H9 (cell line): ENCODE measurements around the gene RCAN2. TPM values are rescaled to one million over a fixed set of nuclear protein-coding genes. Genes with fewer than 3 reads are reported as not detected.

Experiments used
- DNase-seq: peaks from one replicate; pipeline ENCODE4 v3.0.0-alpha.2; 2017
- H2AFZ ChIP-seq: one replicate; pipeline ENCODE4 v1.6.1; 2013; ENCODE audit warnings: mild to moderate bottlenecking, low read length, control low read depth, moderate library complexity
- H2AK5ac ChIP-seq: 2 replicates; pipeline ENCODE4 v1.6.1; 2013; ENCODE audit warnings: low read length, control low read depth, mixed read lengths; ENCODE audit not compliant: insufficient read length
- H2BK120ac ChIP-seq: one replicate; pipeline ENCODE4 v1.6.1; 2013; ENCODE audit warnings: low read depth, mild to moderate bottlenecking, low read length, control low read depth, inconsistent platforms; ENCODE audit not compliant: poor library complexity, severe bottlenecking
- H2BK12ac ChIP-seq: 2 replicates; pipeline ENCODE4 v1.6.1; 2013; ENCODE audit warnings: low read length, control low read depth, mixed read lengths, low read depth; ENCODE audit not compliant: insufficient read length
- H2BK15ac ChIP-seq: 2 replicates; pipeline ENCODE4 v1.6.1; 2013; ENCODE audit warnings: low read depth, low read length, control low read depth
- H2BK20ac ChIP-seq: one replicate; pipeline ENCODE4 v1.6.1; 2013; ENCODE audit warnings: low read depth, mild to moderate bottlenecking, low read length, control low read depth, inconsistent platforms; ENCODE audit not compliant: poor library complexity, severe bottlenecking
- H2BK5ac ChIP-seq: 2 replicates; pipeline ENCODE4 v1.6.1; 2013; ENCODE audit warnings: low read length, control low read depth, mixed read lengths; ENCODE audit not compliant: insufficient read length
- H3K14ac ChIP-seq: 2 replicates; pipeline ENCODE4 v1.6.1; 2013; ENCODE audit warnings: low read length, control low read depth; ENCODE audit not compliant: insufficient read depth
- H3K18ac ChIP-seq: 2 replicates; pipeline ENCODE4 v1.6.1; 2013; ENCODE audit warnings: low read depth, mild to moderate bottlenecking, mixed read lengths, low read length, control low read depth; ENCODE audit not compliant: insufficient read length
- H3K23ac ChIP-seq: 2 replicates; pipeline ENCODE4 v1.6.1; 2013; ENCODE audit warnings: low read length, control low read depth, mixed read lengths, low read depth; ENCODE audit not compliant: insufficient read length
- H3K23me2 ChIP-seq: 2 replicates; pipeline ENCODE4 v1.6.1; 2013; ENCODE audit warnings: low read depth, mild to moderate bottlenecking, mixed read lengths, low read length, control low read depth; ENCODE audit not compliant: insufficient read length, poor library complexity, severe bottlenecking
- H3K27ac ChIP-seq: 2 replicates; pipeline ENCODE4 v1.5.1; 2013; ENCODE audit warnings: low read length, control low read depth, mixed read lengths, low read depth; ENCODE audit not compliant: insufficient read length
- H3K27me3 ChIP-seq: 2 replicates; pipeline ENCODE4 v1.6.1; 2013; ENCODE audit warnings: low read length, control low read depth, inconsistent platforms; ENCODE audit not compliant: insufficient read depth
- H3K4ac ChIP-seq: 2 replicates; pipeline ENCODE4 v1.6.1; 2013; ENCODE audit warnings: low read depth, mild to moderate bottlenecking, control low read depth, inconsistent platforms, low read length, moderate library complexity
- H3K4me1 ChIP-seq: 2 replicates; pipeline ENCODE4 v1.6.1; 2013; ENCODE audit warnings: low read length, control low read depth, inconsistent platforms; ENCODE audit not compliant: insufficient read depth
- H3K4me2 ChIP-seq: 2 replicates; pipeline ENCODE4 v1.6.1; 2013; ENCODE audit warnings: low read length, control low read depth, mixed read lengths; ENCODE audit not compliant: insufficient read length, insufficient read depth
- H3K56ac ChIP-seq: 2 replicates; pipeline ENCODE4 v1.6.1; 2013; ENCODE audit warnings: low read depth, mild to moderate bottlenecking, mixed read lengths, low read length, control low read depth; ENCODE audit not compliant: insufficient read length
- H3K79me1 ChIP-seq: 2 replicates; pipeline ENCODE4 v1.6.1; 2013; ENCODE audit warnings: low read depth, mild to moderate bottlenecking, moderate library complexity, low read length, control low read depth, inconsistent platforms; ENCODE audit not compliant: insufficient read depth, poor library complexity, severe bottlenecking
- H3K79me2 ChIP-seq: 2 replicates; pipeline ENCODE4 v1.6.1; 2013; ENCODE audit warnings: low read length, control low read depth, inconsistent platforms; ENCODE audit not compliant: insufficient read depth
- H3K9ac ChIP-seq: 2 replicates; pipeline ENCODE4 v1.6.1; 2013; ENCODE audit warnings: low read length, control low read depth, mixed read lengths; ENCODE audit not compliant: insufficient read length; ENCODE audit errors: extremely low read depth
- H3K9me3 ChIP-seq: one replicate; pipeline ENCODE4 v1.6.1; 2013; ENCODE audit warnings: low read depth, low read length, inconsistent platforms; ENCODE audit not compliant: control insufficient read depth
- H3T11ph ChIP-seq: one replicate; pipeline ENCODE4 v1.6.1; 2013; ENCODE audit warnings: mild to moderate bottlenecking, low read length, control low read depth, inconsistent platforms
- H4K20me1 ChIP-seq: one replicate; pipeline ENCODE4 v1.6.1; 2013; ENCODE audit not compliant: control insufficient read depth, insufficient read length, insufficient read depth
- H4K5ac ChIP-seq: 2 replicates; pipeline ENCODE4 v1.6.1; 2013; ENCODE audit warnings: low read depth, mild to moderate bottlenecking, mixed read lengths, low read length, control low read depth; ENCODE audit not compliant: insufficient read length
- H4K8ac ChIP-seq: replicated peaks from 2 replicates; pipeline ENCODE4 v1.6.1; 2013; ENCODE audit warnings: low read length, control low read depth, mixed read lengths, low read depth; ENCODE audit not compliant: insufficient read length
- H4K91ac ChIP-seq: 2 replicates; pipeline ENCODE4 v1.6.1; 2013; ENCODE audit warnings: low read depth, mild to moderate bottlenecking, moderate library complexity, mixed read lengths, low read length, control low read depth; ENCODE audit not compliant: insufficient read length
- H3K27ac Mint-ChIP-seq, 3 experiments: 2 replicates in 2 of 3; 3 replicates in 1 of 3; pipeline ENCODE4 v1.8.0; 2020 to 2021; ENCODE audit warnings: mixed read lengths in 3 of 3, mild to moderate bottlenecking in 1 of 3, moderate library complexity in 1 of 3
- H3K27me3 Mint-ChIP-seq: 2 replicates; pipeline ENCODE4 v1.8.0; 2021; ENCODE audit warnings: low read depth, mild to moderate bottlenecking, moderate library complexity, mixed read lengths
- H3K36me3 Mint-ChIP-seq, 3 experiments: 2 replicates in 2 of 3; 3 replicates in 1 of 3; pipeline ENCODE4 v1.8.0; 2020 to 2021; ENCODE audit warnings: low read depth in 3 of 3, mixed read lengths in 3 of 3; ENCODE audit not compliant: insufficient read depth in 1 of 3
- H3K4me1 Mint-ChIP-seq, 2 experiments: 2 replicates each; pipeline ENCODE4 v1.8.0; 2020; ENCODE audit warnings: mixed read lengths in 2 of 2
- H3K4me3 Mint-ChIP-seq, 2 experiments: 2 replicates in 1 of 2; 3 replicates in 1 of 2; pipeline ENCODE4 v1.8.0; 2020 to 2021; ENCODE audit warnings: mild to moderate bottlenecking in 2 of 2, mixed read lengths in 2 of 2, moderate library complexity in 1 of 2
- H3K9me3 Mint-ChIP-seq, 2 experiments: 2 replicates in 1 of 2; 3 replicates in 1 of 2; pipeline ENCODE4 v1.8.0; 2020; ENCODE audit warnings: mild to moderate bottlenecking in 2 of 2, mixed read lengths in 2 of 2, moderate library complexity in 1 of 2
- CTCF ChIP-seq: fragments of 200-600 bp; sonication (generic); conservative IDR thresholded peaks from 3 replicates; pipeline ENCODE4 v1.8.0; 2021; ENCODE audit warnings: antibody characterized with exemption, mild to moderate bottlenecking
- WGBS: extraction: QIAGEN DNeasy Blood & Tissue Kit; methylation state at CpG from one replicate; pipeline ENCODE4 v1.1.7; 2013; ENCODE audit warnings: missing lambda C conversion rate, low lambda C conversion rate, mixed read lengths; ENCODE audit not compliant: insufficient read length; ENCODE audit errors: extremely low coverage; 5-methylcytosine and 5-hydroxymethylcytosine counted together
- total RNA-seq: library from RNA; stranded (reverse); gene quantifications from 2 replicates; pipeline ENCODE4 v1.2.1, GENCODE V29; 2021

Gene RCAN2
- total RNA-seq, 1 experiment from 2014 or later, result 3.0 TPM

DNA sequence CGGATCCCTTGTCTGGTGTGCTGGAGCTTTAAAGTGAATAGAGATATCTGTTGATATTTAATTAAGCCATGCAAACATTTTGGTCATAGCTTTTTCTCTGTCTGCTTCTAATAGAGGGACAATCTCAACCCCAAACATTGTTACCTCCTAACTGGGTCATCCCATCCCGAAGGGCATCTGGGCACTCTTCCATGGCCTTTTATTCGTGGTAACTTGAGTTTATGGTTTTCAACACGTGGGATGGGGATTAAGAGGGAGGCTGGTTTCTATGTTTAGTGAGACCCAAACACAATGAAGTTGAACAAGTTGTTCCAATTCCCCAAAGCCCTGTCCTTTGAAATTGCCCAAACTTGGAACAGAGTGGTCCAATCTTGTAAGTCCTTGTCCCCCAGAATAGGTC, 319.1 kb downstream of the RCAN2 start:
- H4K8ac ChIP-seq, result no peak overlapping the region
- H2BK5ac ChIP-seq, result no peak overlapping the region
- H4K5ac ChIP-seq, result no peak overlapping the region
- H2BK15ac ChIP-seq, result no peak overlapping the region
- H3K27me3 Mint-ChIP-seq, result no peaks in the 10 kb centered on the region
- H4K20me1 ChIP-seq, result no peaks in the 10 kb centered on the region
- no peaks in the 10 kb centered on the region for H3K79me2 ChIP-seq
- no peak overlapping the region for H2BK20ac ChIP-seq
- H3K9me3 Mint-ChIP-seq, result no peaks in the 10 kb centered on the region
- no peak overlapping the region for H3K9ac ChIP-seq
- H3K27ac ChIP-seq, result no peak overlapping the region
- no CpG with 5 or more reads among the region's 4 CpGs for WGBS
- H3K23ac ChIP-seq, result no peak overlapping the region
- H3K4me3 Mint-ChIP-seq, result no peak overlapping the region
- peaks cover 1 to 11% (median 6%) of the 10 kb centered on the region in 3 experiments; a peak in 6 of 7 replicates for H3K36me3 Mint-ChIP-seq
- H4K91ac ChIP-seq, result no peak overlapping the region
- H3K79me1 ChIP-seq, result no peaks in the 10 kb centered on the region
- no peak overlapping the region for H3K18ac ChIP-seq
- no peak overlapping the region for H2AFZ ChIP-seq
- no peak overlapping the region for H3K14ac ChIP-seq
- H3K27ac Mint-ChIP-seq, result no peak overlapping the region
- H2BK12ac ChIP-seq, result no peak overlapping the region
- no peak overlapping the region for H3T11ph ChIP-seq
- H2BK120ac ChIP-seq, result no peak overlapping the region
- H3K23me2 ChIP-seq, result no peaks in the 10 kb centered on the region
- H3K4ac ChIP-seq, result no peak overlapping the region
- no peak overlapping the region for H3K4me2 ChIP-seq
- no peak for TF ChIP-seq CTCF
- H2AK5ac ChIP-seq, result no peak overlapping the region
- no peak overlapping the region for H3K56ac ChIP-seq
- peaks cover 19 to 21% of the 10 kb centered on the region in 2 experiments for H3K4me1 Mint-ChIP-seq
- DNase-seq, result no peak
- no peaks in the 10 kb centered on the region for H3K27me3 ChIP-seq
- H3K4me1 ChIP-seq, result no peaks in the 10 kb centered on the region
- H3K9me3 ChIP-seq, result no peaks in the 10 kb centered on the region

Other genes with a start within 250 kb of the RCAN2 start
- 0.50 and 0.59 TPM in 2 replicates for gene CYP39A1, start 161.4 kb upstream of the RCAN2 start, total RNA-seq
- 3.8 and 5.1 TPM in 2 replicates for gene SLC25A27, start 161.5 kb upstream of the RCAN2 start, total RNA-seq
- gene TDRD6, start 196.4 kb upstream of the RCAN2 start, total RNA-seq, result 0.02 and 0.15 TPM in 2 replicates
- 1.7 and 1.8 TPM in 2 replicates for gene PLA2G7, start 243.9 kb upstream of the RCAN2 start, total RNA-seq